Naive thymus-derived CD8-positive, alpha-beta T cell (primary cell): ENCODE results near the gene TBC1D22A. TPM values are rescaled to one million over a fixed set of nuclear protein-coding genes. Genes with fewer than 3 reads are reported as not detected.

Experiments used
- ATAC-seq, 2 donors: fragments of 150-1000 bp; cut with Tn5 transposase in 1 of 2; sonication (Bioruptor Pico), chemical (Tn5 transposase) in 1 of 2; 1 replicate in 1 of 2; 2 replicates in 1 of 2; pipeline ENCODE4 v1.10.0; 2021; ENCODE audit warnings: mild to moderate bottlenecking in 2 of 2, moderate library complexity in 2 of 2
- POLR2A ChIA-PET: fragments of 350-600 bp; sonication (Branson Sonifier 250); formaldehyde crosslinking; loops from one replicate; lab custom pipeline; 2021; ENCODE audit warnings: antibody characterized with exemption; lab: Charles Lee
- DNase-seq, 10 donors: peaks; one replicate each; pipeline versions ENCODE4 v3.0.0 to v3.0.0-alpha.2; 2020 to 2022
- H3K27ac Mint-ChIP-seq, 10 donors: one replicate each; pipeline ENCODE4 v1.8.0; 2020 to 2022; ENCODE audit warnings: mild to moderate bottlenecking in 10 of 10, mixed read lengths in 10 of 10, moderate library complexity in 4 of 10, inconsistent platforms in 1 of 10
- H3K27me3 Mint-ChIP-seq, 5 donors: one replicate each; pipeline ENCODE4 v1.8.0; 2021 to 2022; ENCODE audit warnings: mixed read lengths in 5 of 5
- H3K36me3 Mint-ChIP-seq, 3 donors: one replicate each; pipeline ENCODE4 v1.8.0; 2020 to 2022; ENCODE audit warnings: mixed read lengths in 3 of 3, mild to moderate bottlenecking in 2 of 3, inconsistent platforms in 1 of 3
- H3K4me1 Mint-ChIP-seq, 4 donors: one replicate each; pipeline ENCODE4 v1.8.0; 2021 to 2022; ENCODE audit warnings: mixed read lengths in 4 of 4
- H3K4me3 Mint-ChIP-seq, 10 donors: one replicate each; pipeline ENCODE4 v1.8.0; 2020 to 2022; ENCODE audit warnings: mild to moderate bottlenecking in 10 of 10, mixed read lengths in 10 of 10, moderate library complexity in 6 of 10, inconsistent platforms in 1 of 10
- H3K9me3 Mint-ChIP-seq, 9 donors: one replicate each; pipeline ENCODE4 v1.8.0; 2020 to 2022; ENCODE audit warnings: mixed read lengths in 9 of 9, mild to moderate bottlenecking in 3 of 9, inconsistent platforms in 1 of 9, moderate library complexity in 1 of 9
- polyA plus RNA-seq, 3 donors: library from polyadenylated mRNA; unstranded; fragments of 300-500 nt; fragmentation: Illumina TruSeq; gene quantifications; one replicate each; pipeline ENCODE4 v1.2.3, GENCODE V29; 2021
- total RNA-seq, 8 experiments: library from RNA in 2 of 8; stranded (reverse) in 2 of 8; gene quantifications; one replicate each; pipeline ENCODE4 v1.2.3 and lab custom pipeline; 2021 to 2026

Gene TBC1D22A
- total and polyA plus RNA-seq, 5 experiments from 2014 or later, result 23.0 to 57.2 (median 24.6) TPM

DNA sequence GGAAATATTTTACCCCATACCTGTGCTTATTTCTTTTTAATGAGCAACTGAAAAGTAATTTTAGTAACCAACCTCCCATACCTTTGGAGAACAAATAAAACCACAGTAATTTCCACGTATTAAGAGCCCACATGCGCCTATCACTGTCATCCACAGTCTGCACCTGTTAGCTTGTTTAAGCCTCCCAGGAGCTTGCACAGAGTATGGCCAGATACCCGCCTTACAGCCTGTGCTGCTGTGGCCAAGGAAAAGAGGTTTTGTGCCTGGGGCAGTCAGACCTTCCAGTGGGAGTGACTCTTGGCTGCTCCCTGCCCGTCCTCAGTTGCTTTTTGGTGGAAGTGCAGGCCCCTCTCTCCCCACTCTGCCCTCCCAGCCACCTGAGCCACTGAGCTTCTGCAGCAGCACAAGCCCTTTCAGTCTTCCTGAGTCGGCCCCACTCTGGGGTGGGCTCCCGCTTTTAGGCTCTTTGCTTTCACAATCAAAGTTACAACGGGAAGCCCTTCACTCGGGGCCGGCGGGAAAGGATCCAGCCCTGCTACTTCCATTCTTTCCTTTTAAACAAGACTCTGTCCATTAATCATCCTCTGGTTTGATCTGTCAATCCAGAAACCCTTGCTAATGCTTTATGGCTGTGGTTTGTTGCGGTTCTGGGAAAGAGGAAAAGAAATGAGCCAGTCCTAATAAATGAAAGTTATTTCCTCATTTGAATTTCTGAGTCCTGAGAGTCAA is 308.8 kb downstream of the TBC1D22A start:
- Mint-ChIP-seq H3K4me1 (peaks cover 18 to 29% (median 25%) of the 10 kb centered on the region in 4 donors), H3K27me3 (no peaks in the 10 kb centered on the region), H3K27ac (peak overlapping the region in 1 of 10 donors; percentile 80), H3K36me3 (peaks cover 7 to 28% (median 23%) of the 10 kb centered on the region in 3 donors), H3K4me3 (no peak overlapping the region), H3K9me3 (peaks cover 0 to 18% (median 14%) of the 10 kb centered on the region in 9 donors)
- POLR2A ChIA-PET, result no interaction called here
- ATAC-seq, result no peak
- no peak for DNase-seq

GRCh38 chr22:47071807-47072641 is 309.6 kb downstream of the TBC1D22A start:
- Mint-ChIP-seq H3K36me3 (peaks cover 12 to 31% (median 23%) of the 10 kb centered on the region in 3 donors), H3K4me1 (peaks cover 18 to 26% (median 24%) of the 10 kb centered on the region in 4 donors), H3K27ac (peak overlapping the region in 2 of 10 donors; percentile 59 to 80), H3K27me3 (no peaks in the 10 kb centered on the region), H3K4me3 (no peak overlapping the region), H3K9me3 (peaks cover 0 to 23% (median 15%) of the 10 kb centered on the region in 9 donors)
- POLR2A ChIA-PET, result interaction anchor here (1.3 kb wide), 1 partner anchor 20 kb away, joined by 3 read pairs; no protein-coding TSS in a partner anchor
- DNase-seq, result no peak
- ATAC-seq, result no peak

DNA sequence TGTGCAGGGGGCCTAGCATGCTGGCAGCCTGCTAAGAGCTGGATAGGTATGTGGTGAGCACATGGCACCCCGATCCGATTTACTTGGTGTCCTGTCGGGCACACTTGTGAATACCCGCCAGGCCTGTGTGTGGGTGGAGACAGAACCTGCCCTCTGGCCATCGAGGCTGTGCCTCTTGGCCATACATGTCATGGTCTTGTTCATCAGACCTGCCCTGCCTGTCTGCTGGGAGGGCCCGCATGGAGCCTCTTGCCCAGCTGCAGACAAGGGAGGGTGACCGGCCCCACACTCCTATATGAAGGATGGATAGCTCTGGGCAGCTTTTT is 310.2 kb downstream of the TBC1D22A start:
- Mint-ChIP-seq H3K27me3 (no peaks in the 10 kb centered on the region), H3K36me3 (peaks cover 12 to 31% (median 23%) of the 10 kb centered on the region in 3 donors), H3K4me3 (no peak overlapping the region), H3K9me3 (peaks cover 0 to 24% (median 15%) of the 10 kb centered on the region in 9 donors), H3K4me1 (peaks cover 14 to 22% (median 20%) of the 10 kb centered on the region in 4 donors), H3K27ac (no peak overlapping the region)
- DNase-seq (no peak), ATAC-seq (no peak)
- POLR2A ChIA-PET, result interaction anchor here (1.3 kb wide), 1 partner anchor 19 kb away, joined by 3 read pairs; no protein-coding TSS in a partner anchor

DNA sequence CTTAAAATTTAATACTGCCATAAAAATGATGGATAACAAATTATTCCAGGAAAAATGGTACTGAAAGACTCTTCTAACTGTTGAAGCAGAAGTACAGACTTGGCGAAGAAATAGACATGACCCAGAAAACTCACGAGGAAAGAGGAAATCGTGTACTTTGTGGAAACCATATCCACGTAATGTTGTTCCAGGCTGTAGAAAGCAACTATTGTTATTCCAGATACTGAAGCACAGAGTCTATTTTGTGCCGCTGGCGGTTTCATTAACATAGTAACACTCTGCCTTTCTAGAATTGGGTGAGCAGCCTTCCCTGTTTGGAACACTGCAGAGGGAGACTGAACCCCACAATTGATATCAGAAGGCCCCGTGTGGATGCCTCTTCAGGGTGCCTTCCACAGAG is 310.6 kb downstream of the TBC1D22A start:
- Mint-ChIP-seq H3K9me3 (peaks cover 0 to 26% (median 15%) of the 10 kb centered on the region in 9 donors), H3K27ac (no peak overlapping the region), H3K4me3 (no peak overlapping the region), H3K4me1 (peaks cover 11 to 17% (median 15%) of the 10 kb centered on the region in 4 donors), H3K27me3 (no peaks in the 10 kb centered on the region), H3K36me3 (peaks cover 16 to 31% (median 23%) of the 10 kb centered on the region in 3 donors)
- ATAC-seq, result no peak
- POLR2A ChIA-PET, result interaction anchor here (1.3 kb wide), 1 partner anchor 19 kb away, joined by 3 read pairs; no protein-coding TSS in a partner anchor
- no peak for DNase-seq

GRCh38 chr22:47074105-47074504 is 311.7 kb downstream of the TBC1D22A start:
- Mint-ChIP-seq H3K4me1 (peaks cover 6 to 10% (median 8%) of the 10 kb centered on the region in 4 donors), H3K36me3 (peaks cover 16 to 31% (median 25%) of the 10 kb centered on the region in 3 donors), H3K4me3 (no peak overlapping the region), H3K27me3 (no peaks in the 10 kb centered on the region), H3K9me3 (peaks cover 0 to 28% (median 15%) of the 10 kb centered on the region in 9 donors), H3K27ac (no peak overlapping the region)
- POLR2A ChIA-PET, result no interaction called here
- ATAC-seq (no peak), DNase-seq (no peak)

- Mint-ChIP-seq H3K4me1 (peaks cover 3 to 8% (median 6%) of the 10 kb centered on the region in 4 donors), H3K36me3 (peaks cover 19 to 33% (median 24%) of the 10 kb centered on the region in 3 donors)
These were observed 313.1 kb downstream of the TBC1D22A start for GRCh38 chr22:47075568-47075967.

DNA sequence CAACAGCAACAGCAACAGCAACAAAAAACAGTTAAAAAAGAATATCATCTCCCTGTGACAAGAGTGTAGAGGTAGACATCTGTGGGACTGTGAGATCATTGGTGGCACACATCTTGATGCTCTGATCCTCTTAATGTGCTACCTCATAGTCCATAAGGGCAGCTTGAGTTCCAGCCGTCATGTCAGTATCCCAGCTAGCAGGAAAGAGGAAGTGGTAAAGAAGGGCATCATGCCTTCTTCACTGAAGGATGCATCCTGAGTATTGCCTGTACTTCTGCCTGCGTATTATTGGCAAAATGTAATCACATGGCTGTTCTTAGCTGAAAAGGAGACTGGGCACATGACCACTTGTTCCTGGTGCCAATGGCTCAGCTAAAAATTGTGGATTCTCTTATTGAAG is 314.3 kb downstream of the TBC1D22A start:
- H3K4me3 Mint-ChIP-seq, result no peak overlapping the region
- peaks cover under 1 to 2% (median 2%) of the 10 kb centered on the region in 4 donors for H3K4me1 Mint-ChIP-seq
- no peak overlapping the region for H3K27ac Mint-ChIP-seq
- POLR2A ChIA-PET, result no interaction called here
- ATAC-seq (no peak), DNase-seq (no peak)
- peaks cover 0 to 39% (median 15%) of the 10 kb centered on the region in 9 donors for H3K9me3 Mint-ChIP-seq
- peaks cover 20 to 33% (median 24%) of the 10 kb centered on the region in 3 donors for H3K36me3 Mint-ChIP-seq
- no peaks in the 10 kb centered on the region for H3K27me3 Mint-ChIP-seq

More at GRCh38 chr22:47075568-47075967, 313.1 kb downstream of the TBC1D22A start:
- DNase-seq (no peak), ATAC-seq (no peak)
- H3K9me3 Mint-ChIP-seq, result peaks cover 0 to 38% (median 15%) of the 10 kb centered on the region in 9 donors
- peak overlapping the region in 1 of 10 donors; percentile 35 for H3K27ac Mint-ChIP-seq
- H3K27me3 Mint-ChIP-seq, result no peaks in the 10 kb centered on the region
- H3K4me3 Mint-ChIP-seq, result no peak overlapping the region
- POLR2A ChIA-PET, result no interaction called here

- Mint-ChIP-seq H3K9me3 (peaks cover 0 to 35% (median 10%) of the 10 kb centered on the region in 9 donors), H3K36me3 (peaks cover 11 to 18% (median 16%) of the 10 kb centered on the region in 3 donors), H3K4me1 (peaks cover 0 to 2% (median 2%) of the 10 kb centered on the region in 4 donors), H3K27me3 (no peaks in the 10 kb centered on the region), H3K4me3 (no peak overlapping the region), H3K27ac (peak overlapping the region in 1 of 10 donors; percentile 51)
- DNase-seq, result no peak
- ATAC-seq, result no peak
- POLR2A ChIA-PET, result no interaction called here
These were observed 317.6 kb downstream of the TBC1D22A start for GRCh38 chr22:47080100-47080499.

DNA sequence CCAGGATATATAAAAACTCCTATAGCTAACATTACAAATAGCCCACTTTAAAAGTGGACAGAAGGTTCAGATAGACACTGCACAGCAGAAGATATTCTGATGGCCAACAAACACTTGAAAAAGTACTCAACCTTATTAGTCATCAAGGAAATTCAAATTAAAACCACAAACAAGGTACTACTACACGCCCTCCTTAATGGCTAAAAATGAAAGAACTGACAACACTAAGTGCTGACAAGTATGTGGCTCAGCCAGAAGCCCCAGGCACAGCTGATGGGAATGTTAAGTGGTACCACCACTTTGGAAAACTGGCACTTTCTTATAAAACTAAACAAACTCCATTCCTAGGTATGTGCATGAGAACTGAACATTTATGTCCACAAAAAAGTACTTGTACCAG is 320.1 kb downstream of the TBC1D22A start:
- no peak for ATAC-seq
- no peak overlapping the region for H3K4me3 Mint-ChIP-seq
- no peak overlapping the region for H3K27ac Mint-ChIP-seq

DNA sequence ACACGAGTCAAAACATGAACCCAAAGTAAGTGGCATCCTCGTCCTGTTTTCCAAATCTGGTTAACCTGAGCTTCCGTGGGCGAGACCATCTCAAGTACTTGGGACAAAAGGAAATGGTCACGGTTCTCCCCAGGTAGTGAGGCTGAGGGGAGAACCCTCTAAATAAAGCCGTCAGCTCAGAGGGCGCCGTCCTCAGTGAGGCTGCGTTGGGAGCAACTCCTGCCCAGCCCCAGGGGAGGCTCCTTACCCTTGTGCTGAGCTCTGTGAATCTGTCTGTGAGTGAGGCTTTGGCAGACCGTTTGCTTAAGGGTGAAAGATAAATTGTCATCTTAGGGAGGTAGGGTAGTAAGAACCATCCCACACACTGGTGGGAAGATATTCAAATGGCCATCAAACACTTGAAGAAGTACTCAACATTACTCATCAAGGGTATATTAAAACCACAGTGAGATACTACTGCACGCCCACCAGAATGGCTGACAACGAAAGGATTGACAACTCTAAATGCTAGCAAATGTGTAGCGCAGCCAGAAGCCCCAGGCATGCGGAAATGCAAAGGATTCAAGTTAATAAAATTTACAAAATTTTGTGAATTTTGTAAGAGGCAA is 321.0 kb downstream of the TBC1D22A start:
- H3K36me3 Mint-ChIP-seq, result peaks cover 2 to 8% (median 5%) of the 10 kb centered on the region in 3 donors
- H3K4me3 Mint-ChIP-seq, result no peak overlapping the region
- peaks cover 0 to 14% (median 0%) of the 10 kb centered on the region in 9 donors for H3K9me3 Mint-ChIP-seq
- ATAC-seq (no peak), DNase-seq (no peak)
- POLR2A ChIA-PET, result no interaction called here
- H3K27ac Mint-ChIP-seq, result no peak overlapping the region
- no peaks in the 10 kb centered on the region for H3K27me3 Mint-ChIP-seq
- peaks cover 4 to 16% (median 6%) of the 10 kb centered on the region in 4 donors for H3K4me1 Mint-ChIP-seq

More for the DNA sequence above, 320.1 kb downstream of the TBC1D22A start:
- POLR2A ChIA-PET, result no interaction called here
- Mint-ChIP-seq H3K27me3 (no peaks in the 10 kb centered on the region), H3K9me3 (peaks cover 0 to 19% (median 0%) of the 10 kb centered on the region in 9 donors), H3K36me3 (peaks cover 4 to 9% (median 8%) of the 10 kb centered on the region in 3 donors), H3K4me1 (peaks cover 0 to 12% (median 2%) of the 10 kb centered on the region in 4 donors)
- DNase-seq, result no peak

DNA sequence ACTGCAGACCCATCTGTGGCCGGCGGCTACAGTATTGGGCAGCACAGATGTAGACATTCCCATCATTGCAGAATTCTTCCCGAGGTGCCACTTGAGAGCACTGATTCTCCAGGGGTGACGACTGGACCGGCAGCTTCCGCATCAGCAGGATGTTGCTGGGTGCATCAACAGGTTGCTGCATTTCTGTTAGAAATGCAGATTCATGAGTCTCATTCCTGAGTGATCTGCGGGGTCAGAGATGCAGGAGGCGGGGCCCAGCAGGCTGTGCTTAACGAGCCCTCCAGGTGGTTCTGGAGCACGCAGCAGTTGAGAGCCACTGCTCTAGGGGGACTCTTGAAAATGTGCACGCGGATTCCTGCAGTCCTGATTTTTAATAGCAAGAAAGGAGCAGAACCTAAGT is 321.8 kb downstream of the TBC1D22A start:
- H3K4me1 Mint-ChIP-seq, result peaks cover 11 to 23% (median 13%) of the 10 kb centered on the region in 4 donors
- peaks cover 0 to 14% (median 0%) of the 10 kb centered on the region in 9 donors for H3K9me3 Mint-ChIP-seq
- H3K27me3 Mint-ChIP-seq, result no peaks in the 10 kb centered on the region
- no peak overlapping the region for H3K27ac Mint-ChIP-seq
- no peak overlapping the region for H3K4me3 Mint-ChIP-seq
- POLR2A ChIA-PET, result no interaction called here
- H3K36me3 Mint-ChIP-seq, result peaks cover 2 to 6% (median 5%) of the 10 kb centered on the region in 3 donors
- DNase-seq (no peak), ATAC-seq (no peak)

DNA sequence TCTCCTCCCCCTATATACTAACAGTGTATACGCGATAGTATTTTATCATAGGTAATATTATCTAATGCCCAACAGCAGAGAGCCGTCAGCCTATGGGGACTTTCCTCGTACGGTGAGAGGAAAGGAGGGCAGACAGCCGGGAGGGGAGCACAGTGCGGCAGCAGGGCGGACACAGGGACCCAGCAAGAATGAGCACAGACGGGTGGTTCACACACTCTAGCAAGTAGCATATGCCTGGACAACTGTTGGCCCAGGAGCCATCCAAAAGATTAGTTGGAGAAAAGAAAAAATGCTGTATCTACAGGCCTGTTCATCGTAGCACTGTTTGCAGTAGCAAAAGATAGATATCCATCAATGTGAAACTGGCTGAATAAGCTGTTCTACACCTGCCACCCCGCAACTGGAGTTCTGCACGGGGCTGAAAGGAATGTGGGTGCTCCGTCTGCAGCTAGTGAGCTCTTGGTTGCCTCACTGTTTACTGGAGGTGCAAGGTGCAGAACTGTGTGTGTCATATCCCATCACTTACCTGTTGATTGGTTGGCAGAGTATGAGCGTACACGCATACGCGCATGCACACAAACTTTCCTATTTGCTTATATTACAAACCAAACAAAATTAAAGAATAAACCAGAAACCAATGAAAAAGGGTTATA is 324.3 kb downstream of the TBC1D22A start:
- DNase-seq (no peak), ATAC-seq (no peak)
- POLR2A ChIA-PET, result no interaction called here
- Mint-ChIP-seq H3K4me3 (no peak overlapping the region), H3K27ac (no peak overlapping the region), H3K9me3 (peaks cover 0 to 3% (median 0%) of the 10 kb centered on the region in 9 donors), H3K36me3 (peaks cover 0 to 6% (median 0%) of the 10 kb centered on the region in 3 donors), H3K27me3 (no peaks in the 10 kb centered on the region), H3K4me1 (peaks cover 26 to 45% (median 33%) of the 10 kb centered on the region in 4 donors)
